Upper lobe of left lung (tissue), 4 donors: Measurements from ENCODE around the gene TAOK3.

Experiments
- EP300 ChIP-seq, 4 donors: sonication (generic); formaldehyde crosslinking; IDR thresholded peaks; one replicate each; pipeline ENCODE4 v1.5.1; 2017; ENCODE audit warnings: antibody characterized with exemption in 4 of 4, control low read depth in 2 of 4
- POLR2A ChIP-seq, 4 donors: fragments of 450-650 bp; IDR thresholded peaks; one replicate each; pipeline ENCODE4 v1.5.1; 2016 to 2017; ENCODE audit warnings: antibody characterized with exemption in 4 of 4, mild to moderate bottlenecking in 2 of 4
- POLR2AphosphoS5 ChIP-seq, 2 donors: sonication (generic); formaldehyde crosslinking; IDR thresholded peaks; one replicate each; pipeline ENCODE4 v1.5.1; 2017; ENCODE audit warnings: antibody characterized with exemption in 2 of 2
- TF ChIP-seq, protein P1 (sequence below), 6 experiments: fragments of 450-650 bp in 4 of 6; fragments of 200-600 bp in 2 of 6; sonication (generic) in 2 of 6; IDR thresholded peaks; one replicate each; pipeline ENCODE4 v1.5.1; 2016 to 2019; ENCODE audit warnings: antibody characterized with exemption in 6 of 6

DNA sequence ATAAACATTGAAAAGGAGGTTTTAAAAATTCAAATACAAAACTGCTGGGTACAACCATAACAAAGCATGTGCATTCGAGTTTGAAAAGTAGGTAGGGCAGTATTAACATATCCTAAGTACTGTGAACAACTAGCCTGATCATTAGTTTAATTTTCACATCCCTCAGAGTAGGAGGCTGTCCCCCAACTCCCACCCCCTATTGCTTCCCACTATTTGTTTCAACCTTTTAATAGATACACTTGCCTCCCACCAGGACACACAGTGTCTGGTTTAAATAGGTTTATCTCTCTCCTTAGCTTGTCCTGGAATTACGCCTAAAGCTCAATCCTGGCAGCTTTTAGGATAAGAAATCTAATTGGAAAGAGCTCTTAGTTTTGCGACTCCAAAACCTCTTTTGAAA, 2.1 kb downstream of the TAOK3 start:
- TF ChIP-seq, protein P1, sequence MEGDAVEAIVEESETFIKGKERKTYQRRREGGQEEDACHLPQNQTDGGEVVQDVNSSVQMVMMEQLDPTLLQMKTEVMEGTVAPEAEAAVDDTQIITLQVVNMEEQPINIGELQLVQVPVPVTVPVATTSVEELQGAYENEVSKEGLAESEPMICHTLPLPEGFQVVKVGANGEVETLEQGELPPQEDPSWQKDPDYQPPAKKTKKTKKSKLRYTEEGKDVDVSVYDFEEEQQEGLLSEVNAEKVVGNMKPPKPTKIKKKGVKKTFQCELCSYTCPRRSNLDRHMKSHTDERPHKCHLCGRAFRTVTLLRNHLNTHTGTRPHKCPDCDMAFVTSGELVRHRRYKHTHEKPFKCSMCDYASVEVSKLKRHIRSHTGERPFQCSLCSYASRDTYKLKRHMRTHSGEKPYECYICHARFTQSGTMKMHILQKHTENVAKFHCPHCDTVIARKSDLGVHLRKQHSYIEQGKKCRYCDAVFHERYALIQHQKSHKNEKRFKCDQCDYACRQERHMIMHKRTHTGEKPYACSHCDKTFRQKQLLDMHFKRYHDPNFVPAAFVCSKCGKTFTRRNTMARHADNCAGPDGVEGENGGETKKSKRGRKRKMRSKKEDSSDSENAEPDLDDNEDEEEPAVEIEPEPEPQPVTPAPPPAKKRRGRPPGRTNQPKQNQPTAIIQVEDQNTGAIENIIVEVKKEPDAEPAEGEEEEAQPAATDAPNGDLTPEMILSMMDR (IDR thresholded peaks at IDR 0.05): no peak
- TF ChIP-seq POLR2A (IDR thresholded peaks at IDR 0.05) (no peak), POLR2AphosphoS5 (IDR thresholded peaks at IDR 0.05) (no peak), EP300 (IDR thresholded peaks at IDR 0.05) (no peak)
